ENCODE measurements around the gene HYAL3.

The HYAL3 gene

GRCh38 chr3:50261505-50261904 lies 37.7 kb downstream of the HYAL3 start:
- ChIA-PET POLR2A (no interaction called here), CTCF (interaction anchor here (0.9 to 9.4 kb wide), 8 partner anchors 9 to 147 kb away, joined by 3 to 152 read pairs (median 36); partner anchors contain the start of genes GNAT1, SEMA3B and TUSC2)
- TF ChIP-seq CTCF (IDR thresholded peaks at IDR 0.05; ENCODE audit: control extremely low read depth, extremely low read depth, low read depth, missing control alignments): no peak
- no peak for DNase-seq (ENCODE audit: extremely low spot score)

GRCh38 chr3:50260942-50261441 lies 38.2 kb downstream of the HYAL3 start:
- no peak for TF ChIP-seq CTCF (IDR thresholded peaks at IDR 0.05; ENCODE audit: control extremely low read depth, extremely low read depth, low read depth, missing control alignments)
- CTCF ChIA-PET: interaction anchor here (0.8 to 9.4 kb wide), 11 partner anchors 9 to 146 kb away, joined by 3 to 152 read pairs (median 6); partner anchors contain the start of genes GNAT1, HYAL3, LSMEM2 and NAA80
- POLR2A ChIA-PET: no interaction called here
- no peak for DNase-seq (ENCODE audit: extremely low spot score)

GRCh38 chr3:50260027-50260941 lies 38.9 kb downstream of the HYAL3 start:
- POLR2A ChIA-PET: interaction anchor here (1.5 kb wide), 1 partner anchor 9 kb away, joined by 3 read pairs; no protein-coding TSS in a partner anchor
- TF ChIP-seq CTCF (IDR thresholded peaks at IDR 0.05; ENCODE audit: control extremely low read depth, extremely low read depth, low read depth, missing control alignments): peak; percentile 99
- peak; percentile 98 for DNase-seq (ENCODE audit: extremely low spot score)
- CTCF ChIA-PET: interaction anchor here (0.6 to 9.4 kb wide), 28 partner anchors 8 to 140 kb away, joined by 3 to 152 read pairs (median 4); partner anchors contain the start of genes GNAI2, GNAT1, HYAL3 and LSMEM2

- no peak for DNase-seq (ENCODE audit: extremely low spot score)
- ChIA-PET CTCF (interaction anchor here (0.7 to 9.4 kb wide), 24 partner anchors 8 to 140 kb away, joined by 3 to 152 read pairs (median 4); partner anchors contain the start of genes GNAI2, GNAT1 and SEMA3B), POLR2A (interaction anchor here (1.5 kb wide), 1 partner anchor 8 kb away, joined by 3 read pairs; no protein-coding TSS in a partner anchor)
- no peak for TF ChIP-seq CTCF (IDR thresholded peaks at IDR 0.05; ENCODE audit: control extremely low read depth, extremely low read depth, low read depth, missing control alignments)
Observed at GRCh38 chr3:50259432-50260026, 39.7 kb downstream of the HYAL3 start.

GRCh38 chr3:50258979-50259378 lies 40.2 kb downstream of the HYAL3 start:
- DNase-seq (ENCODE audit: extremely low spot score): no peak
- TF ChIP-seq CTCF (IDR thresholded peaks at IDR 0.05; ENCODE audit: control extremely low read depth, extremely low read depth, low read depth, missing control alignments): no peak
- ChIA-PET POLR2A (interaction anchor here (0.5 to 0.6 kb wide), 3 partner anchors 31 to 1819 kb away, joined by 4 to 11 read pairs (median 8); partner anchors contain the start of genes CCDC51 and DCAF1), CTCF (interaction anchor here (0.9 to 9.4 kb wide), 15 partner anchors 8 to 139 kb away, joined by 3 to 152 read pairs (median 7); partner anchors contain the start of genes GNAT1 and SEMA3B)

Measured in GM10248 (cell line).